ENCODE results near the gene PAQR5.

Gene PAQR5

GRCh38 chr15:69394556-69395282 is 96.0 kb downstream of the PAQR5 start:
- Histone ChIP-seq H3K36me3 (ENCODE audit: insufficient read depth, low read length) (no peaks in the 10 kb centered on the region), H3K4me1 (ENCODE audit: insufficient read depth, low read length) (peaks cover 14% of the 10 kb centered on the region), H3K9ac (ENCODE audit: low read depth, low read length) (no peak overlapping the region), H3K4me3 (ENCODE audit: low read depth in 1 of 2, low read length in 2 of 2) (no peak overlapping the region), H3K79me2 (ENCODE audit: insufficient read depth, low read length) (no peaks in the 10 kb centered on the region), H4K20me1 (ENCODE audit: insufficient read depth, low read length) (0 out of 2 replicates have a peak, but pooled peaks cover 4% of the 10 kb centered on the region), H3K4me2 (ENCODE audit: insufficient read depth, low read length) (peak overlapping the region; percentile 52; the same call in 1 of the 2 replicates), H3K27ac (ENCODE audit: low read length) (no peak overlapping the region), H2AFZ (ENCODE audit: low read depth, low read length) (peak overlapping the region; percentile 62; the same call in 1 of the 2 replicates), H3K27me3 (ENCODE audit: insufficient read depth, low read length, poor library complexity) (peaks cover 3% of the 10 kb centered on the region), H3K9me3 (ENCODE audit: insufficient read depth, low read length, severe bottlenecking) (no peaks in the 10 kb centered on the region)
- peak; percentile 76 for DNase-seq
- TF ChIP-seq EZH2 (IDR thresholded peaks at IDR 0.05; ENCODE audit: borderline replicate concordance, low read depth, low read length, severe bottlenecking), result no peak
- TF ChIP-seq CTCF (IDR thresholded peaks at IDR 0.05; ENCODE audit: borderline replicate concordance, extremely low read depth, low read length, poor library complexity, severe bottlenecking), result peak; percentile 88
- ATAC-seq (ENCODE audit: insufficient read depth, low read depth), result peak; percentile 88

- H3K27me3 ChIP-seq (ENCODE audit: insufficient read depth, low read length, poor library complexity), result peaks cover 3% of the 10 kb centered on the region
These were observed 96.7 kb downstream of the PAQR5 start for GRCh38 chr15:69395460-69395859.

GRCh38 chr15:69395991-69396390 is 97.3 kb downstream of the PAQR5 start:
- no peak overlapping the region for H3K9ac ChIP-seq (ENCODE audit: low read depth, low read length)
- no peak for ATAC-seq (ENCODE audit: insufficient read depth, low read depth)
- H2AFZ ChIP-seq (ENCODE audit: low read depth, low read length), result no peak overlapping the region
- no peaks in the 10 kb centered on the region for H3K79me2 ChIP-seq (ENCODE audit: insufficient read depth, low read length)
- H3K36me3 ChIP-seq (ENCODE audit: insufficient read depth, low read length), result no peaks in the 10 kb centered on the region
- H4K20me1 ChIP-seq (ENCODE audit: insufficient read depth, low read length), result 0 out of 2 replicates have a peak, but pooled peaks cover 4% of the 10 kb centered on the region
- no peak overlapping the region for H3K4me3 ChIP-seq (ENCODE audit: low read depth in 1 of 2, low read length in 2 of 2)
- peaks cover 14% of the 10 kb centered on the region for H3K4me1 ChIP-seq (ENCODE audit: insufficient read depth, low read length)
- TF ChIP-seq CTCF (IDR thresholded peaks at IDR 0.05; ENCODE audit: borderline replicate concordance, extremely low read depth, low read length, poor library complexity, severe bottlenecking) (no peak), EZH2 (IDR thresholded peaks at IDR 0.05; ENCODE audit: borderline replicate concordance, low read depth, low read length, severe bottlenecking) (no peak)
- H3K27ac ChIP-seq (ENCODE audit: low read length), result no peak overlapping the region
- H3K9me3 ChIP-seq (ENCODE audit: insufficient read depth, low read length, severe bottlenecking), result no peaks in the 10 kb centered on the region
- no peak overlapping the region for H3K4me2 ChIP-seq (ENCODE audit: insufficient read depth, low read length)
- DNase-seq, result no peak
- H3K27me3 ChIP-seq (ENCODE audit: insufficient read depth, low read length, poor library complexity), result peaks cover 3% of the 10 kb centered on the region

More at GRCh38 chr15:69395460-69395859, 96.7 kb downstream of the PAQR5 start:
- Histone ChIP-seq H3K79me2 (ENCODE audit: insufficient read depth, low read length) (no peaks in the 10 kb centered on the region), H3K4me2 (ENCODE audit: insufficient read depth, low read length) (no peak overlapping the region), H3K27ac (ENCODE audit: low read length) (no peak overlapping the region), H3K36me3 (ENCODE audit: insufficient read depth, low read length) (no peaks in the 10 kb centered on the region), H3K4me1 (ENCODE audit: insufficient read depth, low read length) (peaks cover 14% of the 10 kb centered on the region), H3K9ac (ENCODE audit: low read depth, low read length) (no peak overlapping the region), H2AFZ (ENCODE audit: low read depth, low read length) (no peak overlapping the region), H4K20me1 (ENCODE audit: insufficient read depth, low read length) (0 out of 2 replicates have a peak, but pooled peaks cover 4% of the 10 kb centered on the region), H3K9me3 (ENCODE audit: insufficient read depth, low read length, severe bottlenecking) (no peaks in the 10 kb centered on the region), H3K4me3 (ENCODE audit: low read depth in 1 of 2, low read length in 2 of 2) (no peak overlapping the region)
- ATAC-seq (ENCODE audit: insufficient read depth, low read depth), result no peak
- no peak for TF ChIP-seq EZH2 (IDR thresholded peaks at IDR 0.05; ENCODE audit: borderline replicate concordance, low read depth, low read length, severe bottlenecking)
- no peak for TF ChIP-seq CTCF (IDR thresholded peaks at IDR 0.05; ENCODE audit: borderline replicate concordance, extremely low read depth, low read length, poor library complexity, severe bottlenecking)
- no peak for DNase-seq

Data from DND-41 (cell line).